Measurements from ENCODE around the gene PFKFB2.

Gene PFKFB2

GRCh38 chr1:207063014-207063413 lies 9.9 kb downstream of the PFKFB2 start:
- Histone ChIP-seq H3K4me3 (ENCODE audit: low read length) (no peak overlapping the region), H2AFZ (ENCODE audit: low read depth, low read length) (no peak overlapping the region), H3K79me2 (ENCODE audit: low read length) (no peaks in the 10 kb centered on the region), H3K27ac (ENCODE audit: low read length) (no peak overlapping the region), H3K9me3 (ENCODE audit: insufficient read depth, low read length) (no peaks in the 10 kb centered on the region), H3K36me3 (replicated peaks; ENCODE audit: low read depth, low read length) (peaks cover 13% of the 10 kb centered on the region), H4K20me1 (ENCODE audit: insufficient read depth, low read length) (no peaks in the 10 kb centered on the region), H3K4me1 (ENCODE audit: low read length) (no peaks in the 10 kb centered on the region), H3K4me2 (ENCODE audit: low read length) (no peak overlapping the region), H3K27me3 (ENCODE audit: low read depth, low read length) (no peaks in the 10 kb centered on the region), H3K9ac (ENCODE audit: low read length) (no peak overlapping the region)
- no peak for TF ChIP-seq EZH2phosphoT487 (IDR thresholded peaks at IDR 0.05; ENCODE audit: low read depth)
- no peak for TF ChIP-seq CTCF (IDR thresholded peaks at IDR 0.05; ENCODE audit: low read depth, low read length)

- no peak overlapping the region for H3K4me3 ChIP-seq (ENCODE audit: low read length)
- H4K20me1 ChIP-seq (ENCODE audit: insufficient read depth, low read length), result no peaks in the 10 kb centered on the region
- no peak overlapping the region for H3K9ac ChIP-seq (ENCODE audit: low read length)
- H3K79me2 ChIP-seq (ENCODE audit: low read length), result no peaks in the 10 kb centered on the region
- H3K27me3 ChIP-seq (ENCODE audit: low read depth, low read length), result no peaks in the 10 kb centered on the region
- no peaks in the 10 kb centered on the region for H3K9me3 ChIP-seq (ENCODE audit: insufficient read depth, low read length)
- no peak overlapping the region for H3K27ac ChIP-seq (ENCODE audit: low read length)
- TF ChIP-seq EZH2phosphoT487 (IDR thresholded peaks at IDR 0.05; ENCODE audit: low read depth), result no peak
- TF ChIP-seq CTCF (IDR thresholded peaks at IDR 0.05; ENCODE audit: low read depth, low read length), result no peak
- no peak overlapping the region for H3K4me2 ChIP-seq (ENCODE audit: low read length)
- H3K4me1 ChIP-seq (ENCODE audit: low read length), result peaks cover 4% of the 10 kb centered on the region
- peaks cover 19% of the 10 kb centered on the region for H3K36me3 ChIP-seq (replicated peaks; ENCODE audit: low read depth, low read length)
- no peak overlapping the region for H2AFZ ChIP-seq (ENCODE audit: low read depth, low read length)
Observed at GRCh38 chr1:207064561-207064960, 11.5 kb downstream of the PFKFB2 start.

GRCh38 chr1:207067185-207067584 lies 14.1 kb downstream of the PFKFB2 start:
- peaks cover 14% of the 10 kb centered on the region for H3K4me1 ChIP-seq (ENCODE audit: low read length)
- H3K27me3 ChIP-seq (ENCODE audit: low read depth, low read length), result no peaks in the 10 kb centered on the region
- H3K4me3 ChIP-seq (ENCODE audit: low read length), result no peak overlapping the region
- TF ChIP-seq CTCF (IDR thresholded peaks at IDR 0.05; ENCODE audit: low read depth, low read length) (no peak), EZH2phosphoT487 (IDR thresholded peaks at IDR 0.05; ENCODE audit: low read depth) (no peak)
- no peaks in the 10 kb centered on the region for H3K9me3 ChIP-seq (ENCODE audit: insufficient read depth, low read length)
- H3K4me2 ChIP-seq (ENCODE audit: low read length), result no peak overlapping the region
- no peaks in the 10 kb centered on the region for H3K79me2 ChIP-seq (ENCODE audit: low read length)
- H3K27ac ChIP-seq (ENCODE audit: low read length), result no peak overlapping the region
- H2AFZ ChIP-seq (ENCODE audit: low read depth, low read length), result no peak overlapping the region
- H3K9ac ChIP-seq (ENCODE audit: low read length), result no peak overlapping the region
- H3K36me3 ChIP-seq (replicated peaks; ENCODE audit: low read depth, low read length), result peaks cover 31% of the 10 kb centered on the region
- H4K20me1 ChIP-seq (ENCODE audit: insufficient read depth, low read length), result no peaks in the 10 kb centered on the region

- Histone ChIP-seq H2AFZ (ENCODE audit: low read depth, low read length) (no peak overlapping the region), H3K79me2 (ENCODE audit: low read length) (no peaks in the 10 kb centered on the region), H3K4me3 (ENCODE audit: low read length) (no peak overlapping the region), H3K27me3 (ENCODE audit: low read depth, low read length) (no peaks in the 10 kb centered on the region), H3K36me3 (replicated peaks; ENCODE audit: low read depth, low read length) (peaks cover 29% of the 10 kb centered on the region), H3K9ac (ENCODE audit: low read length) (no peak overlapping the region), H3K9me3 (ENCODE audit: insufficient read depth, low read length) (no peaks in the 10 kb centered on the region), H3K4me1 (ENCODE audit: low read length) (peaks cover 14% of the 10 kb centered on the region), H4K20me1 (ENCODE audit: insufficient read depth, low read length) (no peaks in the 10 kb centered on the region), H3K4me2 (ENCODE audit: low read length) (no peak overlapping the region), H3K27ac (ENCODE audit: low read length) (no peak overlapping the region)
- TF ChIP-seq EZH2phosphoT487 (IDR thresholded peaks at IDR 0.05; ENCODE audit: low read depth), result no peak
- TF ChIP-seq CTCF (IDR thresholded peaks at IDR 0.05; ENCODE audit: low read depth, low read length), result no peak
Observed at GRCh38 chr1:207067665-207068064, 14.6 kb downstream of the PFKFB2 start.

All from OCI-LY3 (cell line).